Lung (tissue), 12 donors: ENCODE results near the gene HNRNPM. TPM values are rescaled to one million over a fixed set of nuclear protein-coding genes. Genes with fewer than 3 reads are reported as not detected.

Experiments used
- ATAC-seq: fragments of 200-7000 bp; cut with Tn5 transposase; one replicate; pipeline ENCODE4 v1.9.1; 2020; ENCODE audit warnings: moderate number of reproducible peaks; ENCODE audit not compliant: insufficient read depth, low FRiP score
- DNase-seq, 3 donors: peaks; one replicate each; pipeline ENCODE4 v3.0.0-alpha.2; 2013 to 2017
- H3K27ac ChIP-seq, 2 donors: one replicate each; pipeline ENCODE4 v1.5.1; 2013; ENCODE audit warnings: mild to moderate bottlenecking in 2 of 2, moderate library complexity in 2 of 2, control low read depth in 1 of 2, inconsistent platforms in 1 of 2, low read depth in 1 of 2, low read length in 1 of 2
- H3K27me3 ChIP-seq, 3 donors: one replicate each; pipeline ENCODE4 v1.5.1; 2013; ENCODE audit warnings: low read length in 2 of 3; ENCODE audit not compliant: control insufficient read depth in 3 of 3, insufficient read depth in 3 of 3
- H3K36me3 ChIP-seq, 4 donors: one replicate each; pipeline ENCODE4 v1.5.1; 2013; ENCODE audit warnings: low read length in 4 of 4, mild to moderate bottlenecking in 1 of 4, moderate library complexity in 1 of 4; ENCODE audit not compliant: control insufficient read depth in 4 of 4, insufficient read depth in 4 of 4
- H3K4me1 ChIP-seq, 5 donors: one replicate each; pipeline ENCODE4 v1.5.1; 2013; ENCODE audit warnings: low read length in 5 of 5, mild to moderate bottlenecking in 2 of 5, moderate library complexity in 1 of 5; ENCODE audit not compliant: control insufficient read depth in 5 of 5, insufficient read depth in 5 of 5
- H3K4me3 ChIP-seq: one replicate; pipeline ENCODE4 v1.5.1; 2013; ENCODE audit warnings: mild to moderate bottlenecking, control low read depth, moderate library complexity
- H3K9ac ChIP-seq, 2 donors: one replicate each; pipeline ENCODE4 v1.5.1; 2013; ENCODE audit warnings: low read length in 2 of 2, control low read depth in 1 of 2; ENCODE audit not compliant: insufficient read depth in 1 of 2
- H3K9me3 ChIP-seq, 4 donors: one replicate each; pipeline ENCODE4 v1.5.1; 2013; ENCODE audit warnings: low read length in 3 of 4, mild to moderate bottlenecking in 1 of 4, moderate library complexity in 1 of 4; ENCODE audit not compliant: control insufficient read depth in 4 of 4, insufficient read depth in 3 of 4
- WGBS, 2 donors: extraction: QIAGEN DNeasy Blood & Tissue Kit; methylation state at CpG; one replicate each; pipeline ENCODE4 v1.1.7; 2013; 5-methylcytosine and 5-hydroxymethylcytosine counted together
- polyA plus RNA-seq, 2 donors: library from polyadenylated mRNA; stranded (reverse); fragments of 200-250 nt; gene quantifications; one replicate each; pipeline ENCODE4 v1.2.1, GENCODE V29; 2013
- total RNA-seq, 2 donors: library from RNA; depleted of rRNA in 1 of 2; stranded (reverse); fragments of >200 nt in 1 of 2; gene quantifications; one replicate each; pipeline ENCODE4 v1.2.1, GENCODE V29; 2014 to 2021
- TF ChIP-seq, protein P1 (sequence below): IDR thresholded peaks from 2 replicates; pipeline ENCODE4 v1.5.1; 2012; ENCODE audit warnings: mild to moderate bottlenecking; ENCODE audit errors: control extremely low read depth, extremely low read depth
- donor health status: control.
- donor health status: control.
- donor health status: Bipolar disorder and iron deficiency.
- donor health status: healthy.
- donor health status: DM: yes; HTN: yes; CAD: no.

The HNRNPM gene
- total and polyA plus RNA-seq, 4 donors: 53.7 to 243 (median 164) TPM

DNA sequence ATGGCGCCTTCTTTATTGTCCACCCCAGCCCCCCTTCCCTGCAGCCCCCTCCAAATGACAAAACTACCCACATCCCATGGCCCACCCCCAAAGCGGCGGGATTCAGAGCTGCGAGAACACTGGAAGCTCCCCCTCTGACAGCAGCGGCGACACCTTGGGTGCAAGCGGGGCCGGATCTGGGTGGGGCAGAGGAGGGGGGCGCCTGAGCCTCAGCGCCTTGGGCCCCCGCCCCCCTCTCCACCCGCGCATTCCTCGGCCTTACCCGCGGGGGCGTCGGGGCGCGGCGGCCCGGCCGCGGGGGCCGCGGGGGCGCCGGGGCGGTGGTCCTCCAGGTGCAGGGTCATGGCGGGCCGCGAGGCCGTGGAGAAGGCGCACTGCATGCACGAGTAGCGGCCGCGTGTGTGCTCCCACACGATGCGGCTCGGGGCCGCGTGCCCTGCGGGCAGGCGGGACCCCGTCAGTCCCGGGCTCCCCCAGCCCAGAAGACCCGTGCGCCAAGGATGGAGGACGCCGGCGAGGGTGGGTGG, 65.9 kb downstream of the HNRNPM start:
- no peaks in the 10 kb centered on the region for H3K27me3 ChIP-seq
- TF ChIP-seq, protein P1, sequence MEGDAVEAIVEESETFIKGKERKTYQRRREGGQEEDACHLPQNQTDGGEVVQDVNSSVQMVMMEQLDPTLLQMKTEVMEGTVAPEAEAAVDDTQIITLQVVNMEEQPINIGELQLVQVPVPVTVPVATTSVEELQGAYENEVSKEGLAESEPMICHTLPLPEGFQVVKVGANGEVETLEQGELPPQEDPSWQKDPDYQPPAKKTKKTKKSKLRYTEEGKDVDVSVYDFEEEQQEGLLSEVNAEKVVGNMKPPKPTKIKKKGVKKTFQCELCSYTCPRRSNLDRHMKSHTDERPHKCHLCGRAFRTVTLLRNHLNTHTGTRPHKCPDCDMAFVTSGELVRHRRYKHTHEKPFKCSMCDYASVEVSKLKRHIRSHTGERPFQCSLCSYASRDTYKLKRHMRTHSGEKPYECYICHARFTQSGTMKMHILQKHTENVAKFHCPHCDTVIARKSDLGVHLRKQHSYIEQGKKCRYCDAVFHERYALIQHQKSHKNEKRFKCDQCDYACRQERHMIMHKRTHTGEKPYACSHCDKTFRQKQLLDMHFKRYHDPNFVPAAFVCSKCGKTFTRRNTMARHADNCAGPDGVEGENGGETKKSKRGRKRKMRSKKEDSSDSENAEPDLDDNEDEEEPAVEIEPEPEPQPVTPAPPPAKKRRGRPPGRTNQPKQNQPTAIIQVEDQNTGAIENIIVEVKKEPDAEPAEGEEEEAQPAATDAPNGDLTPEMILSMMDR: no peak
- H3K27ac ChIP-seq: no peak overlapping the region
- peaks cover 4 to 19% (median 8%) of the 10 kb centered on the region in 5 donors for H3K4me1 ChIP-seq
- no peaks in the 10 kb centered on the region for H3K9me3 ChIP-seq
- DNase-seq (no peak), ATAC-seq (no peak)
- no peak overlapping the region for H3K9ac ChIP-seq
- peaks cover 0 to 10% (median 1%) of the 10 kb centered on the region in 4 donors for H3K36me3 ChIP-seq
- WGBS, 2 donors: 89 to 91% methylated on average over 40 to 52 of the region's 52 CpGs
- H3K4me3 ChIP-seq: no peak overlapping the region

DNA sequence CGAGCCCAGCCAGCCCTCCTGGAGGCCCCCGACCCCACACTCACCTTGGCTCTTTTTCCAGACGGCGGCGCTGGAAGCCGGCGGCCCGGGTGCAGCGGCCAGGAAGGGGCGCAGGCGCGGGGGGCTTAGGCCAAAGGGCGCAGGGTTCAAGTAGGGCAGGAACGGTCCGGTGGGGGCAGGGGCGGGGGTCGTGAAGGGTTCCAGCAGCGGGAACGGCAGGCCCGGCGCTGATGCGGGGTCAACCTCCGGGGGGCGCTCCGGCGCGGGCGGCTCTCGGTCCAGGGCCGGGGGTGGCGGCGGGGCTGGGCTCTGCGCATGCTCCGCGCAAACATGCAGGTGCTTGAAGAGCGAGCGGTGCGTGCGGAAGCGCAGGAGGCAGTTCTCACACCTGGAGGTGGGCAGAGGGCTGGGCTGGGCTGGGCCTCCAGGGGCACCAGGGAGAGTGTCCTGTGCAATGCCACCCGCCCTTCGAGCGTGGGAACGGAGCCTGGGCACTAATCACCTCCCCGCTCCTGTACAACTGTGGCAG, 66.9 kb downstream of the HNRNPM start:
- no peaks in the 10 kb centered on the region for H3K27me3 ChIP-seq
- H3K4me3 ChIP-seq: no peak overlapping the region
- peaks cover 0 to 10% (median 1%) of the 10 kb centered on the region in 4 donors for H3K36me3 ChIP-seq
- H3K4me1 ChIP-seq: peaks cover 4 to 11% (median 7%) of the 10 kb centered on the region in 5 donors
- H3K9ac ChIP-seq: no peak overlapping the region
- no peak overlapping the region for H3K27ac ChIP-seq
- ATAC-seq: no peak
- H3K9me3 ChIP-seq: no peaks in the 10 kb centered on the region
- WGBS, 2 donors: 67 to 83% methylated on average over 43 to 45 of the region's 45 CpGs
- TF ChIP-seq, protein P1: no peak
- peak in 2 of 3 donors; percentile 45 to 48 for DNase-seq

DNA sequence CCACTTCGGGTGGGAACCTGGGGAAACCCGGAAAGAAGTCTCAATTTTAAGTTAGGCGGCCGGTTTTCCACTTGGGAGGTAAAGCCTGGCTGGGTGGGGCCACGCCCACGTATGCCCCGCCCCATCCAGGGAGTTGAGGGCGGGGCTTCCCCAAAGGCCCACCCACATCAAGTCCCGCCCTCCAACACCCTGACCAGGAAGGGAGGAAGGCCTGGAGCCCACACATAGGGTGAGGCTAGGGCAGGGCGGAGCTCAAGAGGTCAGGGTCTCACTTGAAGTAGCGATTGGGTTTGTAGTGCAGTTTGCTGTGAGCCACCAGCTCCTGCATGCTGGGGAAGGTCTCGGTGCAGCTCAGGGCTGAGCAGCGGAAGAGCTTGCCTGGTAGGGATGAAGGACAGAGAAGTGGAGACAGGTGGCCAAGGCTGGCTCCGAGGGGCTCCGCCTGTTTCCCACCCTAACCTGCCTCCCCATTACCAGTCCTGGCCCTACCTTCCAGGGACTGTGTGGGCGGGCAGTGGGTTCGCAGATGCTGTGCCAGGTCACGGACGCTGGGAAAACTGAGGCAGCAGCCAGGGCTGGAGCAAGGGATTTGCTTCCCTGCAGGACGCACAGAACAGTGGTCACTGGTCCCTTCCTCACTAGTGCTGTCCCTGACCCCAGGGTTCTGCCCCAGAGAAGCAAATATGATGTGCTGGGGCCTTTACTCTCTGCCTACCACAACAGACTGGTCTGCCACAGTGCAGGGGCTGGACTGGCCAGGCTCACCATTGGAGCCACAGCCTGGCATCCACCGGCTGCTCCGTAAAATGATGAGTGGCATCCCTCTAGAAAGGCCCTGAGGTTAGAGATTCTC, 67.6 kb downstream of the HNRNPM start:
- H3K9ac ChIP-seq: no peak overlapping the region
- TF ChIP-seq, protein P1: no peak
- H3K9me3 ChIP-seq: no peaks in the 10 kb centered on the region
- H3K27me3 ChIP-seq: no peaks in the 10 kb centered on the region
- H3K4me1 ChIP-seq: peaks cover 4 to 11% (median 7%) of the 10 kb centered on the region in 5 donors
- no peak overlapping the region for H3K4me3 ChIP-seq
- H3K36me3 ChIP-seq: peaks cover 0 to 10% (median 1%) of the 10 kb centered on the region in 4 donors
- ATAC-seq (no peak), DNase-seq (no peak)
- WGBS, 2 donors: 82 to 85% methylated on average over 22 of the region's 22 CpGs
- peak overlapping the region in 1 of 2 donors; percentile 100 for H3K27ac ChIP-seq
